Stimulated activated CD8-positive, alpha-beta memory T cell treated with anti-CD3 and anti-CD28 coated beads, Interleukin-12 subunit alpha, Interleukin-12 subunit beta, amount 100 ng/mL, for 24 hours (primary cell): Measurements from ENCODE around the gene PKHD1.

ENCODE experiments used
- DNase-seq: peaks from one replicate; pipeline ENCODE4 v3.0.0-alpha.2; 2020; ENCODE audit errors: extremely low read depth

PKHD1 gene

DNA sequence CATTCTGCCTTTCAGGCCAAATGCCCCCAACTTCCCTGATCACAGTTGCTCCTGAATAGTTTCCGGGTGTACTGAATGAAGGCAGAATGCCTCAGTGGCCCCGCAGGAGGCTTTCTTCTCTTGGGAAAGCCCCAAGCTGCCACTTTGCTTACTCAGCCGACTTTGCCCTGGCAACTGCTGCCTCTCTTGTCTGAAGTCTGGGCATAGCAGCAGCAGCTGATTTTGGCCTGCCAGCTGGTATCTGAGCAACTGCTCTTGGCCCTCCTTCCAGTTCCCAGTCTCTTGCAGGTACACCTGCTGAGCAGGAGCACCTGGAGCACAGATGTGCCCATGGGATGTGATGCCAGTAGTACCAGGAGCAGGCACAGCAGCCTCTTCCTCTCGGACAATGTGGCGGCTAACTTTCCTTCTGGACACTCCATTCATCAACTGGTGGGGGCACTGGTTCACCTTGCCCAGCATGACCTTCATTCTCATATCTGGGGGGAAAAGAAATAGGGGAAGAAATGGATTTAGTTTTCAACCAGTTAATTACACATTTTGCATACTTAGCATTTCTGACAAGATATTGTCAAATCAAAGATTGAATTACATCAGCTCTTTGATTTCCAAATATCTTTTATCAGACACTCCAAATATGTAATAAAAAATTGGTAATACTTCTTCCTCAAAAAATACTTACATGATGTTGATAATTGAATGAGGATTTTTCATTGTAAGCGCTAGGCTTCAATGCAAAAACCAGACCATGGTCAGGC lies 468.2 kb downstream of the PKHD1 start:
- DNase-seq = no peak

GRCh38 chr6:51618563-51618962 lies 468.9 kb downstream of the PKHD1 start:
- DNase-seq = no peak

- DNase-seq = no peak
Measured at GRCh38 chr6:51617751-51618150, 469.7 kb downstream of the PKHD1 start.

DNA sequence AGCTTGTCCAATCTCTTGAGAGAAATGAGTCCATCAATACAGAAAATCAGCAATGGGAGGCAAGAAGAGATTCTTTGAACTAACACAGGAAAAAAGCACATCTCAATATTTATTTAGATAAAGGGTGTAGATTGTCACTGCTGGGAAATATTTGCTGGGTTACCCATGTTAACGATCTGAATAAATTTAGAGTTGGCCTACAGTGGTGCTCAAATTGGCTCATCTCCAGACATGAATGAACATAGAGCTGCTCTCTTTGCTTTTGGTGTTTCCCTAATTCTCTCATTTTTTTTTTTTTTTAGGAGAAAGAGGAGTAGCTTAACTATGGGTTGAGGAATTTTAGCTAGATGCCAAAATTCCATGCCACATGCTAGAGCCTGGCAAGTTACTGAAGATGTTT lies 471.2 kb downstream of the PKHD1 start:
- DNase-seq = no peak

- DNase-seq = no peak
Measured at GRCh38 chr6:51614725-51615124, 472.7 kb downstream of the PKHD1 start.

- no peak for DNase-seq
Measured at GRCh38 chr6:51613558-51613957, 473.9 kb downstream of the PKHD1 start.

- DNase-seq = no peak
Measured at GRCh38 chr6:51608932-51609331, 478.5 kb downstream of the PKHD1 start.

- DNase-seq = no peak
Measured at GRCh38 chr6:51608383-51608782, 479.0 kb downstream of the PKHD1 start.

GRCh38 chr6:51600514-51600913 lies 486.9 kb downstream of the PKHD1 start:
- DNase-seq = no peak

- DNase-seq = no peak
Measured at GRCh38 chr6:51598171-51598570, 489.2 kb downstream of the PKHD1 start.

DNA sequence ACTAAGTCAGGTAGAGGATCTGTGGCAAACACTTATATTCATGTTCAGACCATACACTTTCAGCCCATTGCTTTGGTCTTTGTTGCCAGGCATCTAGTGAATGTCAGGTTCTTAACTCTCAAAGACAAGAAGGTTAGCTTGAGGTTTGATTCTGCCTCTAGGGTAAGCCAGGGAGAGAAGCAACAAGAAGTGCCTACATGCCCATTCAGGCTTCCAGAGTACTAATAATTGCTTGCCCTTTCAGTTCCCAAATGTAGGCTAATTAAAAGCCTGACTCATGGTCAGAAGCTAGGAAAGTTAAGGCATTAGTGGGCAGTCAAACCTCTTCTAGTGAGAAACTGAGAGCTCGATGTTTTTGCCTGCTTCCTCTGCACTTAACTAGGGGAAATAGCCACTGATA lies 492.4 kb downstream of the PKHD1 start:
- no peak for DNase-seq

DNA sequence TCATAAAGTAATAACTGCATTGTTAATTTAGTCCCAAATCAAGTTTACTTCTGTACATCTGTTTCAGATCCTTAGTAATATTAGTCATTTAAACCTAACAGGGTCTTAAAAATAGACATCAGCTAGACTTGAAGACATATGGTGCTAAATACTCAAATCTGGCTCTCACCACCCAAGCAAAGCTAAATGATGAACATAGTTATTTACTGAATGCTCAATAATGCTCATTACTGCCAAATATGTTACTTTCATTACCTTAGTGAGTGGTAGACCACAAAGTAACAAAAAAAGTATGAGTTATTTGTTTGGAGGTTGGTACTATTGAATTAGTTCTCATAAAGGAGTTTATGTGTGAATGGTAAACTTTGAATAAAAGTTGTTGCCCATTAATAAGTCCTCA lies 502.1 kb downstream of the PKHD1 start:
- no peak for DNase-seq

GRCh38 chr6:51584163-51584562 lies 503.2 kb downstream of the PKHD1 start:
- no peak for DNase-seq

- DNase-seq = no peak
Measured at GRCh38 chr6:51578994-51579393, 508.4 kb downstream of the PKHD1 start.

DNA sequence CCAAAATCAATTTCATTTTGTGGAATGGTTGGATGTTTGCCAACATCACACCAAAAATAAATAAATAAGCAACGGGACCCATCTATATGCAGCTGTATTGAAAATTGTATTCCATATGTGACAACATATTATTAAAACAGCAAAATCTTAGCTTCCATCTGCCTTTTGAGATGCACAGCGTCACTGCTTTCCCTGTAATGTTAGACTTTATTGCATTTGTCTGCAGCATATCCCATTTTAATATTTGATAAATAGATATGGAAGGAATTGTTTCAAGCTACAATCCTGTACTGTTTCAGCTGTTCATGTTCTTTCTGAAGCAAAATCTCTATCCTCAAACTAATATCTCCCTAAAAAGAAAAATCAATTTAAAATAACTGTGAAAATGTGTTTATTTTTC lies 509.1 kb downstream of the PKHD1 start:
- no peak for DNase-seq

DNA sequence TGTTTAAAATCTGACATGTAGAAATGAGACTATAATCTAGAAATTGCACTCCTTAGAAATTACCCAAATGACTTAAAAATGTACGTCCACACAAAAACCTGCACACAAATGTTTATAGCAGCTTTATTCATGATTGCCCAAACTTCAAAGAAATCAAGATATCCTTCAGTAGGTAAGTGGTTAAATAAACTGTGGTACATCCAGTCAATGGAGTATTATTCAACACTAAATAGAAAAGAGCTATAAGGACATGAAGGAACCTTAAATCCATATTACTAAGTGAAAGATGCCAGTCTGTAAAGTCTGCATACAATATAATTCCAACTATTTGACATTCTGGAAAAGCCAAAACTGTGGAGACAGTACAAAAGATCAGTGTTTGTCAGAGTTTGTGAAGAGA lies 513.4 kb downstream of the PKHD1 start:
- DNase-seq = no peak

- DNase-seq = no peak
Measured at GRCh38 chr6:51571168-51571567, 516.2 kb downstream of the PKHD1 start.

GRCh38 chr6:51570168-51570921 lies 517.1 kb downstream of the PKHD1 start:
- no peak for DNase-seq

DNA sequence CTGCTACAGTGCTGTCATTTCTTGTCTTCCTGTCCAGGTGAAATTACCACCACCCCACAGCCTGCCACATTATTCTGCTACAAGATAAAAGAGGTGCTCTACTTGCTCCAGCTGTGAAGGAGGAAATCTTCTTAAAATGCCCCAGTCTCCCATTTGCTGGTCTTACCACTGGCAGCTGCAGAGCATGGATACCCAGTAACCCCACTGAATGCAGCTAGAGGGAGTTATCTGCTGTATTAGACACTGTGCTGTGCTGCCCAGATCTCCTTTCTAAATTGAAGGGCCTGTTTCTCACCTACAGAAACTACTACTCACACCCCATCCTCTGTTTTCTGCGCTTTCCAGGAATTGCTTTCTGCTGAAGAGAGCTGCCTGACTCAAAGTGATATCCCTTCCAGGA lies 517.8 kb downstream of the PKHD1 start:
- no peak for DNase-seq

DNA sequence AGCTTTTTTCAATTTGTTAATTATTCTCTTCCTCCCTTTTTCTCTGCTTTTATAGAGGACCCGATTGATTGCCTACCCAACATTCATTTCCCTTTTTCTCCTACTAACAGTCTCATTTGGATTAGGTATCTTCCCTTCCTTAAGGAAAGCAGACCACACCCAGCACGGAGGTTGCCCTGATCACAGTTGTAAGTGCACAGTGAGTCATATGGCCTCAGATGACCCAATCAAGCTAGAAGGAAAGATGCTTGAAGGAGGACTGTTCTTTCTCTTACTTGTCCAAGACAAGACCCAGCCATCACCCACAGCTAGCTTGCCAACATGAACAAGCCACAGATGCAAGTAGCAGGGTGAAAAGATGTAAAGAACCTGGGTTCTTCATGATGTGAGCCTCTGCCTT lies 518.6 kb downstream of the PKHD1 start:
- no peak for DNase-seq

DNA sequence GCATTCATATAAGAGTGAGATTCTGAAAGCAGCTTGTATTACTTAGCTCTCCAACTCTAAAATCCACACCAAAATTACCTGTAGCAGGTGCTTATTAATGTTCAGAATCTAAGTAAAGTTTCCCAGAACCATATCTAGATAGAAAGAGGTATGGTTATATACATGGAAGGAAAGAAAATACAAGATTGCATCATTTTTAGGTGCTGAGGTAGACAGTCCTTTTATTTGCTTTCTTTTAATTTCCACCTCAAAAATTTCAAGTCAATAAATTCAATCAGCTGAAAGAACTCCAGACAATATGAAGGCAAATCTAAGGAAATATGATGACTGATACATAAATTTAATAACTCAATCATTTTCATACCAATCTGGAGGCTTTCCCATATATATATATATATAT lies 521.9 kb downstream of the PKHD1 start:
- DNase-seq = no peak
